K562 (cell line): ENCODE results near the gene C1QTNF3.

Experiments used
- ATF7 ChIP-seq: fragments of 450-650 bp; IDR thresholded peaks from 2 replicates; pipeline ENCODE4 v1.7.1; 2014; ENCODE audit warnings: mild to moderate bottlenecking, moderate library complexity
- NCOA2 ChIP-seq, 2 experiments: fragments of 450-650 bp; IDR thresholded peaks; 2 replicates each; pipeline ENCODE4 v1.6.1; 2018; ENCODE audit warnings: mild to moderate bottlenecking in 2 of 2, moderate library complexity in 1 of 2; ENCODE audit not compliant: partially characterized antibody in 2 of 2
- NR4A1 ChIP-seq, 2 experiments: fragments of 250-450 bp in 1 of 2; fragments of 450-650 bp in 1 of 2; sonication (Bioruptor Pico) in 1 of 2; IDR thresholded peaks; 2 replicates each; pipeline versions ENCODE4 v1.4.0 to v1.6.1; 2016 to 2020; ENCODE audit warnings: mild to moderate bottlenecking in 2 of 2, missing compliant biosample characterization in 1 of 2, missing genetic modification characterization in 1 of 2, moderate library complexity in 1 of 2
- U2AF2 ChIP-seq: fragments of 200-400 bp; formaldehyde crosslinking; optimal IDR thresholded peaks from 2 replicates; pipeline ENCODE3; 2017; ENCODE audit warnings: low read depth, mild to moderate bottlenecking, low read length
- TF ChIP-seq, protein P1 (sequence below): fragments of 200-800 bp; sonication (Bioruptor generic); IDR thresholded peaks from 2 replicates; pipeline ENCODE4 v1.6.1; 2016; ENCODE audit warnings: missing genetic modification characterization, missing compliant biosample characterization
- TF ChIP-seq, protein P2 (sequence below): sonication (generic); formaldehyde crosslinking; IDR thresholded peaks from 2 replicates; pipeline ENCODE4 v1.8.0; 2022; ENCODE audit warnings: missing genetic modification reagents, mild to moderate bottlenecking, borderline replicate concordance
- TF ChIP-seq, protein P3 (sequence below), 3 experiments: IDR thresholded peaks in 2 of 3; conservative IDR thresholded peaks in 1 of 3; 2 replicates each; pipeline ENCODE4 v1.5.1; 2011 to 2012; ENCODE audit warnings: low read length in 3 of 3, mild to moderate bottlenecking in 3 of 3, control low read depth in 2 of 3, improper control_type of control experiment in 1 of 3, inconsistent platforms in 1 of 3, low read depth in 1 of 3, mixed read lengths in 1 of 3, moderate library complexity in 1 of 3; ENCODE audit not compliant: insufficient read depth in 2 of 3

DNA sequence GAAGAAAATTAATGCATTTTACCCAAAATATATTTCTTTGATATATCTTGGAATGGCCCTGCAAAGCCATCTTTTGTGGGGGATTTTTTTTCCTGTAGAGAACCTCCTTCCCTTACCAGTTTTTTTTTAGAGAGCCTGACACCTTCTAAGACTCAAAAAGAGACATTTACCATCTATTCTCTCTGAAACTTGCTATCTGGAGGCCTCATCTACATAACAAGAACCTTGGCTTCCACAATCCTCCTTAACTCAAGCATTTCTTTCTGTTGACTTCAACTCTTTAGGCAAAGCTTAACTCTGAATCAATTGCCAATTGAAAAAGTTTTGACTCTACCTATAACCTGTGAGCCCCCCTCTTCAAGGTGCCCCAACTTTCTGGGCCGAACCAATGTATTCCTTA, 64.7 kb downstream of the C1QTNF3 start:
- no peak for TF ChIP-seq NCOA2 (IDR thresholded peaks at IDR 0.05; ENCODE audit: partially characterized antibody in 2 of 2)
- TF ChIP-seq NR4A1 (CRISPR knock-in tag; IDR thresholded peaks at IDR 0.05) = no peak
- TF ChIP-seq NR4A1 (tag; IDR thresholded peaks at IDR 0.05) = no peak
- TF ChIP-seq, protein P1, sequence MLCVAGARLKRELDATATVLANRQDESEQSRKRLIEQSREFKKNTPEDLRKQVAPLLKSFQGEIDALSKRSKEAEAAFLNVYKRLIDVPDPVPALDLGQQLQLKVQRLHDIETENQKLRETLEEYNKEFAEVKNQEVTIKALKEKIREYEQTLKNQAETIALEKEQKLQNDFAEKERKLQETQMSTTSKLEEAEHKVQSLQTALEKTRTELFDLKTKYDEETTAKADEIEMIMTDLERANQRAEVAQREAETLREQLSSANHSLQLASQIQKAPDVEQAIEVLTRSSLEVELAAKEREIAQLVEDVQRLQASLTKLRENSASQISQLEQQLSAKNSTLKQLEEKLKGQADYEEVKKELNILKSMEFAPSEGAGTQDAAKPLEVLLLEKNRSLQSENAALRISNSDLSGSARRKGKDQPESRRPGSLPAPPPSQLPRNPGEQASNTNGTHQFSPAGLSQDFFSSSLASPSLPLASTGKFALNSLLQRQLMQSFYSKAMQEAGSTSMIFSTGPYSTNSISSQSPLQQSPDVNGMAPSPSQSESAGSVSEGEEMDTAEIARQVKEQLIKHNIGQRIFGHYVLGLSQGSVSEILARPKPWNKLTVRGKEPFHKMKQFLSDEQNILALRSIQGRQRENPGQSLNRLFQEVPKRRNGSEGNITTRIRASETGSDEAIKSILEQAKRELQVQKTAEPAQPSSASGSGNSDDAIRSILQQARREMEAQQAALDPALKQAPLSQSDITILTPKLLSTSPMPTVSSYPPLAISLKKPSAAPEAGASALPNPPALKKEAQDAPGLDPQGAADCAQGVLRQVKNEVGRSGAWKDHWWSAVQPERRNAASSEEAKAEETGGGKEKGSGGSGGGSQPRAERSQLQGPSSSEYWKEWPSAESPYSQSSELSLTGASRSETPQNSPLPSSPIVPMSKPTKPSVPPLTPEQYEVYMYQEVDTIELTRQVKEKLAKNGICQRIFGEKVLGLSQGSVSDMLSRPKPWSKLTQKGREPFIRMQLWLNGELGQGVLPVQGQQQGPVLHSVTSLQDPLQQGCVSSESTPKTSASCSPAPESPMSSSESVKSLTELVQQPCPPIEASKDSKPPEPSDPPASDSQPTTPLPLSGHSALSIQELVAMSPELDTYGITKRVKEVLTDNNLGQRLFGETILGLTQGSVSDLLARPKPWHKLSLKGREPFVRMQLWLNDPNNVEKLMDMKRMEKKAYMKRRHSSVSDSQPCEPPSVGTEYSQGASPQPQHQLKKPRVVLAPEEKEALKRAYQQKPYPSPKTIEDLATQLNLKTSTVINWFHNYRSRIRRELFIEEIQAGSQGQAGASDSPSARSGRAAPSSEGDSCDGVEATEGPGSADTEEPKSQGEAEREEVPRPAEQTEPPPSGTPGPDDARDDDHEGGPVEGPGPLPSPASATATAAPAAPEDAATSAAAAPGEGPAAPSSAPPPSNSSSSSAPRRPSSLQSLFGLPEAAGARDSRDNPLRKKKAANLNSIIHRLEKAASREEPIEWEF (CRISPR knock-in tag) = no peak
- no peak for TF ChIP-seq ATF7
- TF ChIP-seq, protein P2, sequence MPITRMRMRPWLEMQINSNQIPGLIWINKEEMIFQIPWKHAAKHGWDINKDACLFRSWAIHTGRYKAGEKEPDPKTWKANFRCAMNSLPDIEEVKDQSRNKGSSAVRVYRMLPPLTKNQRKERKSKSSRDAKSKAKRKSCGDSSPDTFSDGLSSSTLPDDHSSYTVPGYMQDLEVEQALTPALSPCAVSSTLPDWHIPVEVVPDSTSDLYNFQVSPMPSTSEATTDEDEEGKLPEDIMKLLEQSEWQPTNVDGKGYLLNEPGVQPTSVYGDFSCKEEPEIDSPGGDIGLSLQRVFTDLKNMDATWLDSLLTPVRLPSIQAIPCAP (CRISPR knock-in tag) = no peak
- no peak for TF ChIP-seq U2AF2
- TF ChIP-seq, protein P3, sequence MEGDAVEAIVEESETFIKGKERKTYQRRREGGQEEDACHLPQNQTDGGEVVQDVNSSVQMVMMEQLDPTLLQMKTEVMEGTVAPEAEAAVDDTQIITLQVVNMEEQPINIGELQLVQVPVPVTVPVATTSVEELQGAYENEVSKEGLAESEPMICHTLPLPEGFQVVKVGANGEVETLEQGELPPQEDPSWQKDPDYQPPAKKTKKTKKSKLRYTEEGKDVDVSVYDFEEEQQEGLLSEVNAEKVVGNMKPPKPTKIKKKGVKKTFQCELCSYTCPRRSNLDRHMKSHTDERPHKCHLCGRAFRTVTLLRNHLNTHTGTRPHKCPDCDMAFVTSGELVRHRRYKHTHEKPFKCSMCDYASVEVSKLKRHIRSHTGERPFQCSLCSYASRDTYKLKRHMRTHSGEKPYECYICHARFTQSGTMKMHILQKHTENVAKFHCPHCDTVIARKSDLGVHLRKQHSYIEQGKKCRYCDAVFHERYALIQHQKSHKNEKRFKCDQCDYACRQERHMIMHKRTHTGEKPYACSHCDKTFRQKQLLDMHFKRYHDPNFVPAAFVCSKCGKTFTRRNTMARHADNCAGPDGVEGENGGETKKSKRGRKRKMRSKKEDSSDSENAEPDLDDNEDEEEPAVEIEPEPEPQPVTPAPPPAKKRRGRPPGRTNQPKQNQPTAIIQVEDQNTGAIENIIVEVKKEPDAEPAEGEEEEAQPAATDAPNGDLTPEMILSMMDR (IDR thresholded peaks at IDR 0.05 in 2 of 3, conservative IDR thresholded peaks at IDR 0.05 in 1 of 3; ENCODE audit: insufficient read depth in 2 of 3, low read depth in 1 of 3, low read length in 3 of 3) = no peak
